ENCODE measurements around the gene PLXNA4. TPM values are rescaled to one million over a fixed set of nuclear protein-coding genes. Genes with fewer than 3 reads are reported as not detected.
A peak's percentile ranks its signal among the peaks of the same experiment; 100 is the strongest.

Gene PLXNA4
- total and polyA plus RNA-seq, 9 of the 15 experiments (the other 6 are each of a cell fraction or from before 2014, with no cell fraction given): under 0.01 to 0.09 TPM; not detected in 7

DNA sequence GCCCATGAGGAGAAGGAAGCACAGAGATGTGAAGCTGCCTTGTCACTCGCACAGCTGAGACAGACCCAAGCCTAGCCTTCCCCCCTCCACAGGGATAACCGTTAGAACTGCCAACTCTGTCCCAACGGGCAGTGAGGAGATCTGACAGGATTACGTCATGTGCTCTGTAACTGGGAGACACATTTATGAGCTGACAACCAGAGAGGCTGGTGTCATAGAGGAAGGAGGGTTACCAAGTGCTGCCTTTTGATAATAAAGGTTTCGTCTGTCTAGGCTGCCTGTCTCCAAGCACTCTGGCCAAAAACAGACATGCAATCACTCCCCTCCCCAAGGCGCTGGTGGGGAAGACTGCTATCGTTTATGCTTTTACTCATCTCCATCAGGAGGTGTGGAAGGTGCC lies 165.9 kb downstream of the PLXNA4 start:
- no peaks in the 10 kb centered on the region for H4K20me1 ChIP-seq (replicated peaks; ENCODE audit: control insufficient read depth, insufficient read depth, low read length)
- ChIA-PET CTCF (ENCODE audit: low intra/inter-chr PET ratio) (no interaction called here), POLR2A (interaction anchor here (1.0 kb wide), 1 partner anchor 13 kb away, joined by 3 read pairs; no protein-coding TSS in a partner anchor)
- DNase-seq (ENCODE audit: extremely low read depth in 1 of 4, low spot score in 3 of 4) (no peak), FAIRE-seq (no peak), ATAC-seq (peak; percentile 76)
- under 1% methylated on average over 7 of the region's 7 CpGs for WGBS (ENCODE audit: insufficient coverage, low coverage, missing lambda C conversion rate)
- H3K4me2 ChIP-seq (ENCODE audit: insufficient read depth, low read length): no peak overlapping the region
- no peak overlapping the region for H3K4me3 ChIP-seq
- peaks cover 0 to 28% of the 10 kb centered on the region in 2 experiments; a peak in 3 of 5 replicates for H3K27me3 ChIP-seq (ENCODE audit: control insufficient read depth in 2 of 2, insufficient read depth in 2 of 2, low read length in 2 of 2)
- H3K27ac ChIP-seq (ENCODE audit: extremely low read depth, low read depth, low read length): no peak overlapping the region
- H3K79me2 ChIP-seq (ENCODE audit: control insufficient read depth, insufficient read depth, low read length): no peaks in the 10 kb centered on the region
- H3K9me1 ChIP-seq (ENCODE audit: control insufficient read depth, insufficient read depth, low read length): no peaks in the 10 kb centered on the region
- no peaks in the 10 kb centered on the region for H3K9me3 ChIP-seq (replicated peaks; ENCODE audit: control insufficient read depth, insufficient read depth, low read depth, low read length)
- no peak overlapping the region for H3K9ac ChIP-seq (ENCODE audit: insufficient read depth in 1 of 2, low read depth in 2 of 2, low read length in 2 of 2)
- no peaks in the 10 kb centered on the region for H3K36me3 ChIP-seq (ENCODE audit: control insufficient read depth, insufficient read depth, low read length)
- intact Hi-C loops (cut with micrococcal nuclease): no loop called here
- in situ Hi-C loops (cut with MboI): no loop called here
- H2AFZ ChIP-seq (ENCODE audit: low read depth, low read length): no peak overlapping the region
- no TSS peak for BruUV-seq (replicated peaks)
- H3K4me1 ChIP-seq (replicated peaks in 1 of 2; ENCODE audit: control insufficient read depth in 2 of 2, insufficient read depth in 2 of 2, low read length in 2 of 2): no peaks in the 10 kb centered on the region; a peak in 1 of 5 replicates
- no peak for TF ChIP-seq MCM5 (IDR thresholded peaks at IDR 0.05; ENCODE audit: low read depth)
- no peak for TF ChIP-seq ADNP (tag; IDR thresholded peaks at IDR 0.05)
- no peak for TF ChIP-seq ILK (tag; IDR thresholded peaks at IDR 0.05; ENCODE audit: borderline replicate concordance, low read depth)
- no peak for TF ChIP-seq CTBP1 (IDR thresholded peaks at IDR 0.05; ENCODE audit: borderline replicate concordance)
- no peak for TF ChIP-seq ZNF384 (IDR thresholded peaks at IDR 0.05; ENCODE audit: low read depth, low read length)
- TF ChIP-seq, protein P1, sequence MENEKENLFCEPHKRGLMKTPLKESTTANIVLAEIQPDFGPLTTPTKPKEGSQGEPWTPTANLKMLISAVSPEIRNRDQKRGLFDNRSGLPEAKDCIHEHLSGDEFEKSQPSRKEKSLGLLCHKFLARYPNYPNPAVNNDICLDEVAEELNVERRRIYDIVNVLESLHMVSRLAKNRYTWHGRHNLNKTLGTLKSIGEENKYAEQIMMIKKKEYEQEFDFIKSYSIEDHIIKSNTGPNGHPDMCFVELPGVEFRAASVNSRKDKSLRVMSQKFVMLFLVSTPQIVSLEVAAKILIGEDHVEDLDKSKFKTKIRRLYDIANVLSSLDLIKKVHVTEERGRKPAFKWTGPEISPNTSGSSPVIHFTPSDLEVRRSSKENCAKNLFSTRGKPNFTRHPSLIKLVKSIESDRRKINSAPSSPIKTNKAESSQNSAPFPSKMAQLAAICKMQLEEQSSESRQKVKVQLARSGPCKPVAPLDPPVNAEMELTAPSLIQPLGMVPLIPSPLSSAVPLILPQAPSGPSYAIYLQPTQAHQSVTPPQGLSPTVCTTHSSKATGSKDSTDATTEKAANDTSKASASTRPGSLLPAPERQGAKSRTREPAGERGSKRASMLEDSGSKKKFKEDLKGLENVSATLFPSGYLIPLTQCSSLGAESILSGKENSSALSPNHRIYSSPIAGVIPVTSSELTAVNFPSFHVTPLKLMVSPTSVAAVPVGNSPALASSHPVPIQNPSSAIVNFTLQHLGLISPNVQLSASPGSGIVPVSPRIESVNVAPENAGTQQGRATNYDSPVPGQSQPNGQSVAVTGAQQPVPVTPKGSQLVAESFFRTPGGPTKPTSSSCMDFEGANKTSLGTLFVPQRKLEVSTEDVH (IDR thresholded peaks at IDR 0.05; ENCODE audit: low read depth, partially characterized antibody): no peak
- TF ChIP-seq, protein P2, sequence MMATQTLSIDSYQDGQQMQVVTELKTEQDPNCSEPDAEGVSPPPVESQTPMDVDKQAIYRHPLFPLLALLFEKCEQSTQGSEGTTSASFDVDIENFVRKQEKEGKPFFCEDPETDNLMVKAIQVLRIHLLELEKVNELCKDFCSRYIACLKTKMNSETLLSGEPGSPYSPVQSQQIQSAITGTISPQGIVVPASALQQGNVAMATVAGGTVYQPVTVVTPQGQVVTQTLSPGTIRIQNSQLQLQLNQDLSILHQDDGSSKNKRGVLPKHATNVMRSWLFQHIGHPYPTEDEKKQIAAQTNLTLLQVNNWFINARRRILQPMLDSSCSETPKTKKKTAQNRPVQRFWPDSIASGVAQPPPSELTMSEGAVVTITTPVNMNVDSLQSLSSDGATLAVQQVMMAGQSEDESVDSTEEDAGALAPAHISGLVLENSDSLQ (IDR thresholded peaks at IDR 0.05): 0 out of 2 replicates have a peak, but pooled peaks have one; percentile 7
- TF ChIP-seq, protein P3, sequence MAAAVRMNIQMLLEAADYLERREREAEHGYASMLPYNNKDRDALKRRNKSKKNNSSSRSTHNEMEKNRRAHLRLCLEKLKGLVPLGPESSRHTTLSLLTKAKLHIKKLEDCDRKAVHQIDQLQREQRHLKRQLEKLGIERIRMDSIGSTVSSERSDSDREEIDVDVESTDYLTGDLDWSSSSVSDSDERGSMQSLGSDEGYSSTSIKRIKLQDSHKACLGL (CRISPR knock-in tag; IDR thresholded peaks at IDR 0.05; ENCODE audit: borderline replicate concordance, poor library complexity, severe bottlenecking): no peak
- TF ChIP-seq U2AF2 (optimal IDR thresholded peaks at IDR 0.05; ENCODE audit: low read depth, low read length): no peak
- TF ChIP-seq, protein P4, sequence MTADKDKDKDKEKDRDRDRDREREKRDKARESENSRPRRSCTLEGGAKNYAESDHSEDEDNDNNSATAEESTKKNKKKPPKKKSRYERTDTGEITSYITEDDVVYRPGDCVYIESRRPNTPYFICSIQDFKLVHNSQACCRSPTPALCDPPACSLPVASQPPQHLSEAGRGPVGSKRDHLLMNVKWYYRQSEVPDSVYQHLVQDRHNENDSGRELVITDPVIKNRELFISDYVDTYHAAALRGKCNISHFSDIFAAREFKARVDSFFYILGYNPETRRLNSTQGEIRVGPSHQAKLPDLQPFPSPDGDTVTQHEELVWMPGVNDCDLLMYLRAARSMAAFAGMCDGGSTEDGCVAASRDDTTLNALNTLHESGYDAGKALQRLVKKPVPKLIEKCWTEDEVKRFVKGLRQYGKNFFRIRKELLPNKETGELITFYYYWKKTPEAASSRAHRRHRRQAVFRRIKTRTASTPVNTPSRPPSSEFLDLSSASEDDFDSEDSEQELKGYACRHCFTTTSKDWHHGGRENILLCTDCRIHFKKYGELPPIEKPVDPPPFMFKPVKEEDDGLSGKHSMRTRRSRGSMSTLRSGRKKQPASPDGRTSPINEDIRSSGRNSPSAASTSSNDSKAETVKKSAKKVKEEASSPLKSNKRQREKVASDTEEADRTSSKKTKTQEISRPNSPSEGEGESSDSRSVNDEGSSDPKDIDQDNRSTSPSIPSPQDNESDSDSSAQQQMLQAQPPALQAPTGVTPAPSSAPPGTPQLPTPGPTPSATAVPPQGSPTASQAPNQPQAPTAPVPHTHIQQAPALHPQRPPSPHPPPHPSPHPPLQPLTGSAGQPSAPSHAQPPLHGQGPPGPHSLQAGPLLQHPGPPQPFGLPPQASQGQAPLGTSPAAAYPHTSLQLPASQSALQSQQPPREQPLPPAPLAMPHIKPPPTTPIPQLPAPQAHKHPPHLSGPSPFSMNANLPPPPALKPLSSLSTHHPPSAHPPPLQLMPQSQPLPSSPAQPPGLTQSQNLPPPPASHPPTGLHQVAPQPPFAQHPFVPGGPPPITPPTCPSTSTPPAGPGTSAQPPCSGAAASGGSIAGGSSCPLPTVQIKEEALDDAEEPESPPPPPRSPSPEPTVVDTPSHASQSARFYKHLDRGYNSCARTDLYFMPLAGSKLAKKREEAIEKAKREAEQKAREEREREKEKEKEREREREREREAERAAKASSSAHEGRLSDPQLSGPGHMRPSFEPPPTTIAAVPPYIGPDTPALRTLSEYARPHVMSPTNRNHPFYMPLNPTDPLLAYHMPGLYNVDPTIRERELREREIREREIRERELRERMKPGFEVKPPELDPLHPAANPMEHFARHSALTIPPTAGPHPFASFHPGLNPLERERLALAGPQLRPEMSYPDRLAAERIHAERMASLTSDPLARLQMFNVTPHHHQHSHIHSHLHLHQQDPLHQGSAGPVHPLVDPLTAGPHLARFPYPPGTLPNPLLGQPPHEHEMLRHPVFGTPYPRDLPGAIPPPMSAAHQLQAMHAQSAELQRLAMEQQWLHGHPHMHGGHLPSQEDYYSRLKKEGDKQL (CRISPR knock-in tag; IDR thresholded peaks at IDR 0.05; ENCODE audit: borderline replicate concordance): no peak
- TF ChIP-seq ZNF561 (CRISPR knock-in tag; conservative IDR thresholded peaks at IDR 0.05): no peak
- no peak for TF ChIP-seq ZNF75A (CRISPR knock-in tag; IDR thresholded peaks at IDR 0.05)
- no peak for TF ChIP-seq CBX5 (IDR thresholded peaks at IDR 0.05; ENCODE audit: borderline replicate concordance, low read depth)
